Keratinocyte (primary cell): Measurements from ENCODE around the gene ATP1A4.

ENCODE experiments used
- EZH2 ChIP-seq: IDR thresholded peaks from one replicate; pipeline ENCODE4 v1.6.1; 2012; ENCODE audit warnings: inconsistent platforms, mild to moderate bottlenecking, low read length, moderate library complexity
- TF ChIP-seq, protein P1 (sequence below), 3 experiments: IDR thresholded peaks in 1 of 3; conservative IDR thresholded peaks in 1 of 3; optimal IDR thresholded peaks in 1 of 3; 2 replicates in 2 of 3; 3 replicates in 1 of 3; pipeline versions ENCODE3 to v1.5.1; 2011; ENCODE audit warnings: low read length in 3 of 3, mild to moderate bottlenecking in 3 of 3, moderate library complexity in 2 of 3, control low read depth in 1 of 3, inconsistent platforms in 1 of 3; ENCODE audit not compliant: insufficient read depth in 2 of 3; ENCODE audit errors: extremely low read depth in 1 of 3

DNA sequence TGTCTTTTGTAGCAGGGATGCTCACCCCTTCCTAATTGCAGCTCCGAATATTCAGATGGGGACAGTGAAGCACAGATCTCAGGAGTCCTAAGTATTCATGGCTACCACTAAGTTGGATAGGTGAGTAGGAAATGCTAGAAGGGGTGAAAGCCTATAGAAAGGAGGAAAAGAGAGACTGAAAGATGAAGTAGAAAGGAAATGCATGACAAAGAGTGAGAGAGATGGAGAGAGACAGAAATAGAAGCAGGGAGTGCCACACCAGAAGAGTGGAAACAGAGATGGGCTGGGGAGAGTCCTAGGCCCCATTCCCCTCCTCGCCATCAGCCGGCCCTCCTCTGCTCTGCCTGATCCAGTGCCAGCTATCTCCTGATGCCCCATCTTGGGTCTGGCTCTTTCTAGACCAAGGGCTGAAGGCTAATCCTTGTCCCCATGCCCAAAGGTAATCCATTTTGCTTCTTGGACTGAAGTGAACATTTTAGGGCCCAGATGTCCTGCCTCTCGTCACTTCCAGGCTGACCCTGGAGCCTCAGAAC is 55.8 kb downstream of the ATP1A4 start:
- TF ChIP-seq, protein P1, sequence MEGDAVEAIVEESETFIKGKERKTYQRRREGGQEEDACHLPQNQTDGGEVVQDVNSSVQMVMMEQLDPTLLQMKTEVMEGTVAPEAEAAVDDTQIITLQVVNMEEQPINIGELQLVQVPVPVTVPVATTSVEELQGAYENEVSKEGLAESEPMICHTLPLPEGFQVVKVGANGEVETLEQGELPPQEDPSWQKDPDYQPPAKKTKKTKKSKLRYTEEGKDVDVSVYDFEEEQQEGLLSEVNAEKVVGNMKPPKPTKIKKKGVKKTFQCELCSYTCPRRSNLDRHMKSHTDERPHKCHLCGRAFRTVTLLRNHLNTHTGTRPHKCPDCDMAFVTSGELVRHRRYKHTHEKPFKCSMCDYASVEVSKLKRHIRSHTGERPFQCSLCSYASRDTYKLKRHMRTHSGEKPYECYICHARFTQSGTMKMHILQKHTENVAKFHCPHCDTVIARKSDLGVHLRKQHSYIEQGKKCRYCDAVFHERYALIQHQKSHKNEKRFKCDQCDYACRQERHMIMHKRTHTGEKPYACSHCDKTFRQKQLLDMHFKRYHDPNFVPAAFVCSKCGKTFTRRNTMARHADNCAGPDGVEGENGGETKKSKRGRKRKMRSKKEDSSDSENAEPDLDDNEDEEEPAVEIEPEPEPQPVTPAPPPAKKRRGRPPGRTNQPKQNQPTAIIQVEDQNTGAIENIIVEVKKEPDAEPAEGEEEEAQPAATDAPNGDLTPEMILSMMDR (optimal IDR thresholded peaks at IDR 0.05 in 1 of 3, IDR thresholded peaks at IDR 0.05 in 1 of 3, conservative IDR thresholded peaks at IDR 0.05 in 1 of 3; ENCODE audit: extremely low read depth in 1 of 3, insufficient read depth in 2 of 3, low read length in 3 of 3), result no peak
- TF ChIP-seq EZH2, result no peak
